ENCODE data around the gene MIPOL1.
"Not testable (repeated sequence)": the region's sequence is repeated elsewhere in the genome, so short reads cannot be mapped to it uniquely, and the experiment has no call there.

Gene MIPOL1

DNA sequence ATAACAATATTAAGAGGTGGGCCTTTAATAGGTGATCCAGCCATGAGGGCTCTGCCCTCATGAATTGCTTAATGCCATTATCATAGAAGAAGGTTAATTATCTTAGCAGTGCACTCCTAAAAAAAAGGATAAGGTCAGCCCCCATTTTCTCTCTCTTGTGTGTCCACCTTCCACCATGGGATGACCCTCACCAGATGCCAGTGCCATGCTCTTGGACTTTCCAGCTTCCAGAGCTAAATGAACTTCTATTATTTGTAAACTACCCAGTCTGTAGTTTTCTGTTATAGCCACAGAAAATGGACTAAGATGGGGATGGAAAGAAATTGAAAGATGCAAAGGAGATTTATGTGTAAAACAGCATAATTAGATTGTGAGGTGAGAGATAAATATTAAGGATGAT is 271.9 kb downstream of the MIPOL1 start:
- DNase-seq: no peak

DNA sequence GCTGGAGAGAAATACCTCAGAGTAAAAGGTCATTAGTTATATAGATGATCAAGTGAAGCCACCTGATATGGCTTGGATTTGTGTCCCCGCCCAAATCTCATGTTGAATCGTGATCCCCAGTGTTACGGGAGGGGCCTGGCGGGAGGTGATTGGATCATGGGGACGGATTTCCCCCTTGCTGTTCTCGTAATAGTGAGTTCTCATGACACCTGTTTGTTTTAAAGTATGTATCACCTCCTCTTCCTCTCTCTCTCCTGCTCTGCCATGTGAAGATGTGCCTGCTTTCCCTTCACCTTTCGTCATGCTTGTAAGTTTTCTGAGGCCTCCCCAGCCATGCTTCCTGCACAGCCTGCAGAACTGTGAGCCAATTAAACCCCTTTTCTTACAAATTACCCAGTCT is 272.5 kb downstream of the MIPOL1 start:
- no peak for DNase-seq

GRCh38 chr14:37472906-37473305 is 275.2 kb downstream of the MIPOL1 start:
- DNase-seq: no peak

DNA sequence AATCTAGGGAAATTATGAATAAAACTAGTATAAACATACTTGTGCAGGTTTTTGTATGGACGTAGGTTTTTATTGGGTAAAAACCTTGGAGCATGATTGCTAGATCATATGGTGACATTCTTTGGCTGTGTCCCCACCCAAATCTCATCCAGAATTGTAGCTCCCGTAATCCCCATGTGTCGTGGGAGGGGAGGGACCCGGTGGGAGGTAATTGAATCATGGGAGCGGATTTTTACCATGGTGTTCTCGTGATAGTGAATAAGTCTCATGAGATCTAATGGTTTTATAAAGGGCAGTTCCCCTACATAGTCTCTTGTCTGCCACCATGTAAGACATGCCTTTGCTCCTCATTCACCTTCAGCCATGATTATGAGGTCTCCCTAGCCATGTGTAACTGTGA is 276.5 kb downstream of the MIPOL1 start:
- no peak for DNase-seq

- DNase-seq: no peak
Observed at GRCh38 chr14:37480446-37481290, 282.9 kb downstream of the MIPOL1 start.

DNA sequence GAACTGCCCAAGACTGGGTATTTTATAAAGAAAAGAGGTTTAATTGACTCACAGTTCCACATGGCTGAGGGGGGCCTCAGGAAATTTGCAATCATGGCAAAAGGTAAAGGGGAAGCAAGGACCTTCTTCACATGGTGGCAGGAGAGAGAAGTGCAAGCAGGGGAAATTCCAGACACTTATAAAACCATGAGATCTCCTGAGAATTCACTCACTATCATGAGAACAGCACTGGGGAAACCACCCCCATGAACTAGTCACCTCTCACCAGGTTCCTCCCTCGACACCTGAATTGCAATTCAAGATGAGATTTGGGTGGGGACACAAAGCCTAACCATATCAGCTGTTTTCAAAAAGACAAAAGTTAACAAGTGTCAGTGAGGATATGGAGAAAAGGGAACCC is 284.7 kb downstream of the MIPOL1 start:
- no peak for DNase-seq

DNA sequence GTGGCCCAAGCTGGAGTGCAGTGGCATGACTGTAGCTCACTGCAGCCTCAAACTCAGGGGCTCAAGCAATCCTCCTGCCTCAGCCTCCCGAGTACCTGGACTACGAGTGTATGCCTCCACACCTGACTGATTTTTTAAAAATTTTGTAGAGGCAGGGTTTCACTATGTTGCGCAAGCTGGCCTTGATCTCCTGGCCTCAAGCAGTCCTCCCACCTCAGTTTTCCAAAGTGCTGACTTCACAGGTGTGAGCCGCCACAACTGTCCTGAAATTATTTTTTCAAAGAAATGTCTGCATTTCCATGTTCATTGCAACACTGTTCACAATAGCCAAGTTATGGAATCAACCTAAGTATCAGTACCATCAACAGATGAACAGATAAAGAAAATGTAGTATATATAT is 285.9 kb downstream of the MIPOL1 start:
- DNase-seq: no peak

DNA sequence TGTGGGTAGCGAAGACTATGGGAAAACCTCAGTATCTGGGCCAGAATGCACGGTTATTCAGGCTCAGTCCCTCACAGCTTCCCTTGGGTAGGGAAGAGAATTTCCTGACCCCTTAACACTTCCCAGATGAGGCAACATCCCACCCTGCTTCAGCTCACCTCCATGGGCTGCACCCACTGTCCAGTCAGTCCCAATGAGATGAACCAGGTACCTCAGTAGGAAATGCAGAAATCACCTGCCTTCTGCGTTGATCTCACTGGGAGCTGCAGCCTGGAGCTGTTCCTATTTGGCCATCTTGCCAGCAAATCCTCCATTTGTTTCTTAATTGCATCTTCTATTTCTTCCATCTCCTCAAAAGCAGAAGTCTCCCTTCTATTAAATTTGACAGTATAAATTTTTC is 292.9 kb downstream of the MIPOL1 start:
- no peak for DNase-seq

DNA sequence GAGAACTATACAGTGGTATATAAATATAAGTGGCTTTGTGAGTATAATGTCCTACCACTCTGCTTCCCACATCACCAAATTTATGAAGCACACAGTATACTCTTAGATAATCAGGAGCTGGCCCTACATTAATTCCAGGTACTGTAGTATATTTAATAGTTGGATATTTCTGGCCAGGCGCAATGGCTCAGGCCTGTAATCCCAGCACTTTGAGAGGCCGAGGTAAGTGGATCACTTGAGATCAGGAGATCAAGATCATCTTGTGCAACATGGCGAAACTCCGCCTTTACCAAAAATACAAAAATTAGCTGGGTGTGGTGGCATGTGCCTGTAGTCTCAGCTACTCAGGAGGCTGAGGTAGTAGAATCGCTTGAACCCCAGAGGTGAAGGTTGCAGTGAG is 293.3 kb downstream of the MIPOL1 start:
- DNase-seq: no peak

DNA sequence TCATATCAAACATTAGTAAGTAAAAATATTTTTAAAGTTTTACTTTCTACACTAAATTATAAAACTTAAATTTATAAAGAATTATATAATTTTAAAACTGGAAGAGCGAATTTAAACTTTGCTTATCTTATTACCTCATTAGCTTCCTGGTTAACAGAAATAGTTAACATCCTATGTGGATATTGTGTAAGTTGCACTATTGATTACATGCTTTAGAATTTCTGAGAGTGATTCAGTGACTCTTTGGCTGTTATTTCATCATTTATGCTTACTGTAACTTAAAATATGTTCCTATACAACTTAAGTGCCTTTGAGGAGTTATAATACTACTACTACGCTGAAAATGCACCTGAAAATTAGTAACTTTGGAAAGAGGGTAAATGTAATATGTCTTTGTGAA is 295.9 kb downstream of the MIPOL1 start:
- no peak for DNase-seq

- DNase-seq: no peak
Observed at GRCh38 chr14:37497422-37497821, 299.7 kb downstream of the MIPOL1 start.

- DNase-seq: no peak
Observed at GRCh38 chr14:37501877-37502276, 304.1 kb downstream of the MIPOL1 start.

DNA sequence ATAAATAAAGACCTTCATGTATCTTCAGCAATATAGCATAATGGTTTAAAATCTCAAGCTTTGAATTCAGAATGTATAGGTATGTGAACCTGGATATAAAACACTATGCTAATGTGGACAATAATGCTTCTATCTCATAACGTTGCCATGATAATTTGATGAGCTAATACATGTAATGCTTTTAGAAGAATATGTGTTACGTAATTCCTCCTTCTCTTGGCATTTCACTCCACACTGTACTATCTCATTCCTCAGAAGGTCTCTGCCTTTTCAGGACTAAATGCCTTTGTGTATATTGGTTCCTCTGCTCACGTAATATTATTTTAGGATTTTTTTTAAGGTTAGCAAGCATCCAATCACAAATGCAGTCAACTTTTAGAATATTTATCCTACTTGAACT is 310.8 kb downstream of the MIPOL1 start:
- DNase-seq: no peak

- DNase-seq: no peak
Observed at GRCh38 chr14:37512173-37512572, 314.4 kb downstream of the MIPOL1 start.

DNA sequence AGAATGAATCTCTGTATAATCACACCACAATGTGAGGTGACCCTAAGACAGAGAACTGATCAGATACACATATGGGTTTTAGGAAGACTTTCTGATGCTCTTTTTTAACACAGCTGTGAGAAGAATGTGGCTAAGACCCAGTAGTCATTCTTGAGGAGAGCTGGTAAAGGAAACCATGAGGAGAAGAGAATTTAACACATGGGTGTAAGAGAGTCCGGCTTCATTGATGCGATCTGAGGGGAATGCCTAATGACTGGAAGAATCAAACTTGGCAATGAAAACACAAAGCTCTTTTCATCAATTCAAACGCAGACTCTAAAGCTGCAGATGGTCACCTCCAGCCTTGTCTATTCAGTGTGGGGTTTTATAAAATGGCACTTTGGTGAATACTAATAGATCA is 318.0 kb downstream of the MIPOL1 start:
- DNase-seq: no peak

DNA sequence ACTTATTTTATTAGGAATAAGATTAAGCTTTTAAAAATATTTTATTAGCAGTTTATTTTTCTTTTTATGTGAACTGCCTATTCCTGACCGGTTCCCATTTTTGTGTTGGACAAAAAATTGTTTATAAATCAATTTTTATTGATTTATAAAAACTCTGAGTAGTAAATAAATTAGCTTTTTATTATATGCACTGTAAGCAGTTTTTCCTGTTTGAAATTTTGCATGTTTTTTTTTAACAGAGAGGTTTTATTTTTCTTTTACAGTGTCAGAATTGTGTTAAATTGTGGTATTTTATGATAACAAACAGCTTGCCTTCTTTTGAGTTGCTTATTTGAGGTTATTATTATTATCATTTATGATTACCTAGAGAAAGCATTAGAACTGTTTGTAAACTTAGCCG is 329.3 kb downstream of the MIPOL1 start:
- DNase-seq: no peak

GRCh38 chr14:37539992-37540391 is 342.3 kb downstream of the MIPOL1 start:
- DNase-seq: no peak

DNA sequence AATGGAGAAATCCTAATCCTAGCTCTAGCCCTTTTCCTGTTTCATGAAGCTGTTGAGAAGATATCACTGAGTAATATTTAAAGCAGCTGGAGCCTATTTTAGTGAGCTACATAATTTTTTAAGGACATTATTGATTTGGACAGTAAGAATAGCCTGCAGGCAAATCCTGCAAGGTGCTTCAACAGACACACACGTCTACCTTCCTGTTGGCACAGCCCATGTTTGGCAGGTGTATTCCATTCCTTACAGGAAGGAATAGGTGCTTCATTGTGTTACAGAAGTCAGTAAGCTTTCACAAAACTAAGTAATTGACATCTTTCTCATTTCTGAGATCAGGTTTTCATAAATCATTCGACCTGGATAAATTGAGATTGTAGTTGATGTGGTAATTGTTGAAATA is 346.7 kb downstream of the MIPOL1 start:
- DNase-seq: no peak

GRCh38 chr14:37545174-37545573 is 347.4 kb downstream of the MIPOL1 start:
- DNase-seq: no peak

GRCh38 chr14:37546621-37547447 is 349.1 kb downstream of the MIPOL1 start:
- no peak for DNase-seq

DNA sequence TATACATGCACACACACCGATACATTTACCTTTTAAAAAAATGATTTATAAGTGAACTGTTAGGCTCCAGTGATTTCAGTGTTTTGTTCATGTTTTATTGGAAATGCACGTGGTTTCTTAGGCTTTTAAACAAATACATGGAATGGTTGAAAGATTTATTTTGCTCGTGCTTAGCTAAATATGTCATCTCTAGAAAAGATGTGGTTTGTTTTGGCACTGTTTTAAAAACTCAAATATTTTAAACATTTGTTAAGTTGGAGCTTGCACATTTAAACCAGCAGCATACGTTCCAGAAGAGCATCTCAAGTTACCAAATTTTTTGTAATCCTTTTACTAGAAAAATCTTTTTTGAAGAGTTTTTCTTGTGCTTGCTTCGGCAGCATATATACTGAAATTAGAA is 352.8 kb downstream of the MIPOL1 start:
- no peak for DNase-seq

DNA sequence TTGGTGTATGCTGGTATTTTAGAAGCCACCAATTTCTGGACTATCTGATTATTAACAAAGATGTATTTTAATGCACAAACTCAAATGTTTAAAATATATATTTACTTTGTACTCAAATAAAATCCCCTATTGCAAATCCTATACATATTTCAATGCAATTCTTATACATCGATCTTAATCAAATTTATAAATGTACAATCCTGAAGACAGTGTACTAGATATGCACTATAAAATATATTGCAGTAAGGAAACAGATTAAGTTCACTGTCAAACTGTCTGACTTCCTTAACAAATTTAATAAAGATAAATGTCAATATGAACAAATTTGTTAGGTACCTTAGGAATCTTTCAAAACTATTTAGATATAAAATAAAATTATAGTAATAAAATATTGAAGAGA is 353.4 kb downstream of the MIPOL1 start:
- DNase-seq: no peak

DNA sequence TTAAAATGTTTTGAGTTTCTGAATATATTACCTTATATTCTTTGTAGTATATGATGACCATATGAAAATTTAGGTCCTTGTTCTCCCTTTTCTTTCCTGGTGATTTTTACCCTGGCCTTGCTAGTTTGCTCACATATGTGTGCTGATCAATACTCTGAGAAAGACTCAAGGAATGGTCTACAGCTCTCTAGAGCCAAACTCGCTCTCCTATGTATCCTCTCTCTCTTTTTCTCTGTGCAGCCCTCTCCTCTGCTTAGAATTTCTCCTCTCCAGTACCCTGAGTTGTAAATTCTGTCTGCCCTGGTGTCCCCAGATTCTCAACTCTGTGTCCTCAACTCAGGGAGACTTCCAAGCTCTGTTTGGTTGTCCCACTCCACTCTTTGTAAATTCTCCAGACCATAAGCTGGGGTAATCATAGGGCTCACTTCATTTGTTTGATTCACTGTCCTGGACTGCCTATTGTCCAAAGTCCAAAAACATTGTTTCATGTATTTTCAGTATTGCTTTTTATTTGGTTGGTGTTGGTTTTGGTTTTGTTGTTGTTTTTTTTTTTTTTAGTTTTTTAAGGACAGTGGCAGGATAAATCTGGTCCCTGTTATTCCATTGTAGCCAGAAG is 356.3 kb downstream of the MIPOL1 start:
- no peak for DNase-seq

- DNase-seq: not testable (repeated sequence)
Observed at GRCh38 chr14:37555596-37555995, 357.9 kb downstream of the MIPOL1 start.
